NCI-H446 (cell line): ENCODE results near the gene TCF12.

ENCODE experiments used
- DNase-seq, 2 experiments: peaks; one replicate each; lab custom pipeline; 2025; lab: John Stamatoyannopoulos, UW

The TCF12 gene

GRCh38 chr15:57320631-57321220 lies 402.3 kb downstream of the TCF12 start:
- DNase-seq = no peak

DNA sequence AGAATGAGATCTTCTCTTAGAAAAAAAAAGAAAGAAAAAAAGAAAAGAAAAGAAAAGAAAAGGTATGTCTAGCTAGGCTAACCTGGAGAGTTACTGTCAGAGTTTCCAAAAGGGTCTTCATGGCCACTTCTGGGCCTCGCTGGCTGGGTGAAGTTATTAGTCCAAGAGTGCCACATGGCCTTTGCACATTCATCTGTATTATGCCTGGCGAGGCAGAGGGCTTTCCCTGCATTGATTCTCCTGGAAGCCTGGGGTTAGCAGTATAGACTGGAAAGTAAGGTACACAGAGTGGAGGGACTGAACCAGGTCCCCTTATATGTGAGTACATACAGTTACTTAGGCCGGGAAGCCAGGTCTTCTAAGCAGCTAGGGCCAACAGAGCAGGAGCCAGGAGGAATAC lies 403.0 kb downstream of the TCF12 start:
- DNase-seq = no peak

DNA sequence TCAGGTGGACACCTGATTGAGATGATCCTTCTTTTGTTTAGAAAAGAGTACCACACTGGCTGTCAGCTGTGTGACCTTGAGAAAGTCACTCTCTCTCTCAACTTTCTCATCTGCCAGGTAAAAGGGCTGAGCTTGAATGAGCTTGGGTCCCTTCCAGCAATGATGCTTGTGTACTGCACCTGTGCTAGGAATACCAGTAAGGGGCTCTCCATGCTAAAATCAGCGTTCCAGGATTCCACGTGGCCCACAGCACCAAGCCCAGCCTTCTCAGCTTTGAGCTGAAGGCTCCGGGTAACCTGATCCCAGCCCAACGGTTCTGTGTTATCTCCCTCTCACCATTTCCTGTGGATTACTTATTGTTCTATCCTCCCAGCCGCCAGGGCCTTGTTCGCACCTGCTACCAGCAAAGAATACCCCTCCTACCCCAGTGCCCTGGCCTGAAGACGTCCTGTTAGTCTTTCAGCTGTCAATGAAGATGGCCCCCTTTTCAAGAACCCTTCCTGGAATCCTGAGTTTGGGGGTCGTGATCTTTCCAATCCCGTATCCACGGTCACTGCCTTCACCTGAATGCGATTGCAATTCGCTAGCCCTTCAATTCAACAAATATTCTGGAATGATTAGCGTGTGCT lies 403.6 kb downstream of the TCF12 start:
- DNase-seq = no peak

GRCh38 chr15:57322602-57323250 lies 404.3 kb downstream of the TCF12 start:
- no peak for DNase-seq

DNA sequence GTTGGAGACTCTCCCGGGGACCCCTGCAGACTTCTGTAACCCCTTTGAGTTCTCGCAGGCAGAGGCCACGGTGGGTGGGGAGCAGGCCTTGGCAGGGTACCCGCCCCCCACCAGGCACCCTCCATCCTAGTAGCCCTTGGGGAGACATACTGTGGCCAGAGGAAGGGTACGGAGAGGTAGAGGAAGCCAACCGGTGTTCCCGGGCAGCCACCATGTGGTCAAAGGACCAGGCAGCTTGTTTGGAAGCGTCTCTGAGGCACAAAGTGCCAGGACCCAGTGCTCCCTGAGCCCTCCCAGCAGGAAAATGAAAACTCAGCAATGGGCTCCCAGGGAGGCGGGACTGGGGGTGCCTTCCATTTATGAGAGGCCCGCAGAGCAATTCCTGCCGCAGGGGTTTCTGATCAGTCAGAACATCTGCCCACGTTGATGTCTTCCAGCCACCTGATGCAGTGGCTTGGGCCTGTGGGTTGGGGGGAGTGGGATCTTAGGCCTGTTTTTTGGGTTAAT lies 404.9 kb downstream of the TCF12 start:
- DNase-seq = no peak

DNA sequence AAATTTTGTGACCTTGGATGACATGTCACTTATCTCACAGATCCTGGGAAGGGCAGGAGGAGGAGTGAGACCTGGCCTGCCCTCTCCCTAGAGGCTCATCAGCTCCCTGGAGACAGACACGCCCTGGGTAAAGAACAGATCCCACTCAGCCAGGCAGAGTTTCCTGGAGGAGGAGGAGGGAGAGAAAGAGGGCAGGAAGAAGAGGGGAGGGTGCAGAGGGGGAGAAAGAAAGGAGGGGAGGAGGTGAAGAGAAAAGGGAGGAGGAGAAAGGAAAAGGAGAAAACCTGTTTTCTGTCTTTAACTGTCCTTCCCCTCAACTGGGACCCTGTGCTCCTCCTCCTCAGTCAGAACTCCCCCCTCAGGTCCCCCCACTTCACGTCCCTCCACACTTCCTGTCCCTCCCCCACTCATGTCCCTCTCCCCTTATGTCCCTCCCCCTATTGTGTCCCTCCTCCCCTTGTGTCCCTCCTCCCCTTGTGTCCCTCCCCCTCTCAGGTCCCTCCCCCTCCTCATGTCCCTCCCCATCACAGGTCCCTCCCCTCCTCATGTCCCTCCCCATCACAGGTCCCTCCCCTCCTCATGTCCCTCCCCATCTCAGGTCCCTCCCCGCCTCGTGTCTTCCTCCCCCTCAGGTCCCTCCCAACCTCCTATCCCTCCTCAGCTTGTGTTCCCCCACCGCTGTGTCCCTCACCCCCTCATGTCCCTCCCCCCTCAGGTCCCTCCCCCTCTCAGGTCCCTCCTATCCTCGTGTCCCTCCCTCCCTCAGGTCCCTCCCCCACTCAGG lies 405.6 kb downstream of the TCF12 start:
- no peak for DNase-seq

- no peak for DNase-seq
Observed at GRCh38 chr15:57324590-57324890, 406.1 kb downstream of the TCF12 start.

- DNase-seq = no peak
Observed at GRCh38 chr15:57324944-57325679, 406.7 kb downstream of the TCF12 start.

DNA sequence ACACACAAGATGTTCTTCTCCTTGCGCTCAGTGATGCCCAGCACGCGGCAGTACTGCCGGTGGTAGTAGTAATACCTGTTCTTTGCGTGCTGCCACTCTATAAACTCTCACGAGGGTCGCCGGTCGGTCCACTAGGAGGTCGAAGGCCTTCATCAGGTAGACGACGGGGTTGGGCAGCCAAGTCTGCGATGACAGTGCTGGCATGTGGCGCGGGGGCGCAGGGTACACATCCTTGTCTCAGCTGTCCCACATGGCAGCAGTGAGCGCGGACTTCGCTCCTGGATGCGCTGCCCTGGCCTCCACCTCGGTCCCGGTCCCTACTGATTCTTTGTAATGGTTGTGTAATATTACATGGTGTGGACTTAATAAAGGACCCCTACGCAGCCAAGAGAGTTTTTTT lies 407.8 kb downstream of the TCF12 start:
- DNase-seq = no peak

DNA sequence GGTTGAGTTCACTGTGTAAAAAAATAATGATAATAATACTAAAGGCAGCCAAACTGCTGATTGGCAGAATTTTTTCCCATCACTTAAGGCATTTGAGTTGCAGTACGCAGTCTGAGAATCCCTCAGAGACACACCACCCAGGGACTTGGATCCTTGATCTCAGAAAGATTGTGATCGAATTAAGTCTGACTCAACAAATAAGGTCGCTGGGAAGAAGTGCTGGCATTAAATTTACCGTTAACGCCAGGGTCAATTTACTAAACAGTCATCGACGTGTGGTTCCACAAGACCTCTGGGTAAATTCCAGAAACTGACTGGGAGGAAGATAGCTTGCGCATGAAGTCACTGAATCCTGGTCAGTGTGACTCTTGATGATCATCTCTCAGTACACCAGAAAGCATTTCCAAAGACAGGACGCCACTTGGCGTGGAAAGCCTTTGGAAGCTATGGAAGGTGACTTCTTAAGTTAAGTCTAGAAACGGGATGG lies 409.6 kb downstream of the TCF12 start:
- no peak for DNase-seq

DNA sequence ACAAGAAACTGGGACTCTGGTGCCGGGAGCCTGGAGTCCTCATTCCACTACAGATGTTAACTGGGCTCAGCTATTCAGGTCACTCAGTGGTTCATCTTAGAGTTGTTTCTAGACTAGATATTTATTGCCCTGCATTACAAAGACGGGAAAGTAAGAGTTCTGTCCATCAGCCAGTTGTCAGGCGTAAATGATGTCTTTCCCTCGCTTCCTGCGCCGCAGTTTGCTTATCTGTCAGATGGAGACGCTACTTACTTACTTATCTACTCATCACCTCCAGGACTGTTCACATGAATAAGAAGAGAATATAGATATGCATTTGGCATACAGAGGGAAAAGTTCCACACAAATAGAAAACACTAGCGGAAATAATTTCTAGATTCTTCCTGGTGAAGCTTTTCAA lies 410.0 kb downstream of the TCF12 start:
- no peak for DNase-seq

DNA sequence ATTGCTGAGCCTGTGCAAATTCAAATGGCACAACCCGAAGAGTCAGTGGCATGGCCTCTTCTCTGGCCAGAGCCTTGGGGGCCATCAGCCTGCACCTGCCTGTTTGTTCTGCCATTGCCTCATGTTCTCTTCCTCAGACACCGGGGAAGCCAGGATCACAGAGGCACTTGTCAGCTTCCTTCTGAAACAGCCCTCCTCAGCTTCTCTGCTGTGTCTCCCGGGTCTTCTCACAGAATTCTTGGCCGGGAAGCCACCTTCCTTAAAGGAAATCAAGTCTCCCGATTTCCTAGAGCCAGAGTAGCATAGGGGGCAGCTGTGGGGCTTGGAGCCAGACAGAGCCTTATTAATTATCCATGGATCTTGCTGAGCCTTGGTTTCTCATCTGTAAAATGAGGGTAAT lies 410.5 kb downstream of the TCF12 start:
- DNase-seq = no peak

- no peak for DNase-seq
Observed at GRCh38 chr15:57329582-57330367, 411.3 kb downstream of the TCF12 start.

DNA sequence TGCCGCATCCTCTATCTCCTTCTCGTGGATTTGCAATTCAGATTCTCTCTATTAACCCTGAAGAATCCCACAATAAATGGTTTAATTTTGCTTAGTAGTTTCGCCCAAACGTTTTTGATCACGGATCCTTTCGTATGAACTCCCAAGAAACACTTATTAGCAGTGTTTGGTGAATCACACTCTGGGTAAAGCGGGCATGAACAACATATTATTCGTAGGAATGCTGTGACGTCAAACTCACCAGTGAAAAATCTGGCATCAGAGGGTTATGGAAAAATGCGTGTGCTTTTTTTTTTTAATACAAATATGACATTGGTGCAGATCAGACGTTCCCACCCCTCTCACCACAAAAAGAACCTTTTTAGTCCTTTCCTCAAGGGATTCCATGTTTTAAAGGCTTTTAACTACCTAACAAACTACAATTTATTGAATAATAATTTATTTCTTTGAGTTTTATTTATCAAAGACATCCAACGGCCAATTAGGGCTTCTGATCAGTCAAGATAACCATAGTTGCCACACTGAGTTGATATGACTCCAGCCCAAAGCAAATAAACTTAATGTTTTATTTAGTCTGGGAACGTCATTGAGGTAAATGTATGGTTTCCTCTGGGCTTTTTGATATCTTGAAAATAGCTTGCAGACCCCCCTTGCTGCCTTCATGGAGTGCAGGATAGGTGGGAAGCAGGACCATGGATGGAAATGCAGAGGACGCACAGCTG lies 412.3 kb downstream of the TCF12 start:
- no peak for DNase-seq

GRCh38 chr15:57332326-57332725 lies 413.9 kb downstream of the TCF12 start:
- DNase-seq = no peak

DNA sequence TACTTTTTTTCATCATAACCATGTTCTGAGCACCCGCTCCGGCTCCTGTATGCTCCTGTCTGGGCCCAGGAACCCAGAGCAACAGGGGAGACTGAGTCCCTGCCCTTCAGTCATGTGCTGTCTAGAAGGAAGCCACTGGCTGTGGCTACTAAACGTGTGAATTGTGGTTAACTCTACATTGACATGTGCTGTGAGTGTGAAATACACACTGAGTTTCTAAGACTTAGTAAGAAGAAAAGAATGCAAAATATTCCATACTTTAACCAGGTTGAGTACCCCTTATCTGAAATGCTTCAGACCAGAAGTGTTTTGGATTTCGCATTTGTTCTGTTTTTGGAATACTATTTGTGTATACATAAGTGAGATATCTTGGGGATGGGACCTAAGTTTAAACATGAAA lies 415.0 kb downstream of the TCF12 start:
- no peak for DNase-seq

DNA sequence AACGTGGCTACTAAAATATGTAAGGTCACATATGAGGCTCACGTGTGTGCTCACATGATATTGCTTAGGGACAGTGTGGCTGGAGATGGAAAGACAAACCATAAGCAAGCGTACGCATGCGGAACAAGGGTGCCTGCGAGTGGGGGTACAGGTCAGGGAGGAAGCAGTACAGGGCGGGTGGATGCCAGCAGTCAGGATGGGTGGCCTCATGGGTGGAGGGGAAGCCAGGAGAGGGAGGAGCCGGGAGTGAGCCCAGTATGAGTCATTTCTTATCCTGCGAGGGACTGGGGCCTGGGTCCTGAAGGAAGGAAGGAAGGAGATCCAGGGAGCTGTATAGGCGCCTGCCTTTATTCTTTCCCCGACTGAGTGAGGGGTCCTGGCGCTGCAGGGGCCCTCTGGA lies 415.8 kb downstream of the TCF12 start:
- no peak for DNase-seq

DNA sequence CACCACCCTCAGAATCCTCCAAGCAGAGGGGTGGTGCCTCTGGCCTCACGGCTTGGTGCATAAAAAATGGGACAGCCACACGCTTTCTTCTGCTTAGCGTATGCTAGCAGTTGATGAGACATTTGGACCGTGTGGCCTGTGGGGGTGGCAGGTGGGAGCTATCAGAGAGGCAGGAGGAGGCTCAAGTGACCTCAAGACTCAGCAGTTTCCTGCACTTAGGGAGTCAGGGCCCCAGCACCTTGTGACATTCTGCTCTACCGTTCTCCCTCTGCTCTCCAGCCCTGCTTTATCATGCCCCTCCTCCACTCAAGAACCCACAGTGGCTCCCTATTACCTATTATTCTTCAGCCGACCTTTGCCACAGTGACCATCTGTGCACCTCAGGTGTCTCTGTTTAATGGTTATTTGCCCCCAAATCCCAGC lies 416.9 kb downstream of the TCF12 start:
- no peak for DNase-seq

DNA sequence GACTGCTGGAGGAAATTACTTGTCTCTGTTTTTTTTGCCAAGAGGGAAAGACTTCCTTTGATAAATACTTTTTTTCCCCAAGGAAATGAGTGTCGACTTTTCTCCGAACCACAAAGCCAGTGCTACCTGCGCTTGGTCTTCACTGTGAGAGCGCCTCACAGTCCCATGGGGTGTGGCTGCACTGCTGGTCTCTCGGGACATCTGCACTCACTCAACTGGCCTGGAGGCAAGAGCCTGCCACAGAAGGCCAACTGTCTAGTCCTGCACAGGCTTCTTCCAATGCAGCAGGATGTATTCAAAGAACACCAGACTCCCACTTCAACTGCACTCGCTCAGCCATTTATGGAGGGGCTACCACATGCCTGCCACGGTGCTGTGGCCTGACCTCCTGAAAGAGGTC lies 417.3 kb downstream of the TCF12 start:
- no peak for DNase-seq

- no peak for DNase-seq
Observed at GRCh38 chr15:57337868-57338411, 419.5 kb downstream of the TCF12 start.
